HepG2 (cell line): ENCODE results near the gene NAA38. TPM values are rescaled to one million over a fixed set of nuclear protein-coding genes. Genes with fewer than 3 reads are reported as not detected.
A peak's percentile ranks its signal among the peaks of the same experiment; 100 is the strongest.

Experiments
- ATAC-seq: fragments of 200-7000 bp; cut with Tn5 transposase; 3 replicates; pipeline ENCODE4 v1.9.1; 2020; ENCODE audit warnings: mild to moderate bottlenecking, moderate library complexity
- BruUV-seq: library from RNA; stranded (reverse); fragments of 400-500 nt; replicated peaks from 2 replicates; lab custom pipeline; 2021; lab: Mats Ljungman, UMichigan
- CTCF ChIA-PET: fragments of 300-600 bp; formaldehyde crosslinking; extraction: SDS; loops from one replicate; lab custom pipeline; 2021; ENCODE audit warnings: low total read pairs, inconsistent platforms, low intra/inter-chr PET ratio; lab: Yijun Ruan, JAX
- POLR2A ChIA-PET: fragments of 350-600 bp; sonication (Branson Sonifier 250); formaldehyde crosslinking; loops from one replicate; lab custom pipeline; 2020; ENCODE audit warnings: antibody characterized with exemption, inconsistent platforms; lab: Yijun Ruan, JAX
- DNase-seq: peaks from one replicate; pipeline ENCODE4 v3.0.0-alpha.2; 2015; ENCODE audit warnings: low spot score
- FAIRE-seq: peaks from 3 replicates; lab custom pipeline; 2011; peaks lifted over from hg19 to GRCh38; lab: Jason Lieb, UNC
- H2AFZ ChIP-seq: one replicate; pipeline ENCODE4 v1.6.1; 2011; ENCODE audit warnings: low read length, inconsistent platforms
- H3K27ac ChIP-seq: fragments of 300-600 bp; 3 replicates; pipeline ENCODE4 v1.8.0; 2011; ENCODE audit warnings: mixed run types, mild to moderate bottlenecking, mixed read lengths, low read length, inconsistent platforms; ENCODE audit not compliant: insufficient read depth; ENCODE audit errors: extremely low read length
- H3K27me3 ChIP-seq, 2 experiments: fragments of 200-600 bp in 1 of 2; 2 replicates in 1 of 2; 3 replicates in 1 of 2; pipeline versions ENCODE4 v1.6.0 to v1.8.0; 2011; ENCODE audit warnings: low read length in 2 of 2, mild to moderate bottlenecking in 2 of 2, moderate library complexity in 2 of 2, inconsistent platforms in 1 of 2; ENCODE audit not compliant: insufficient read depth in 2 of 2, control insufficient read depth in 1 of 2
- H3K36me3 ChIP-seq, 2 experiments: fragments of 200-600 bp in 1 of 2; replicated peaks in 1 of 2; 2 replicates in 1 of 2; 3 replicates in 1 of 2; pipeline versions ENCODE4 v1.5.1 to v1.8.0; 2011; ENCODE audit warnings: low read length in 2 of 2, inconsistent platforms in 1 of 2; ENCODE audit not compliant: insufficient read depth in 2 of 2, control insufficient read depth in 1 of 2
- H3K4me1 ChIP-seq: 2 replicates; pipeline ENCODE4 v1.5.1; 2012; ENCODE audit warnings: low read length, inconsistent platforms; ENCODE audit not compliant: insufficient read depth
- H3K4me2 ChIP-seq: 2 replicates; pipeline ENCODE4 v1.6.0; 2011; ENCODE audit warnings: low read depth, low read length, inconsistent platforms
- H3K4me3 ChIP-seq, 3 experiments: fragments of 200-600 bp in 1 of 3; sonication (generic), shearing (Covaris generic) in 1 of 3; replicated peaks in 1 of 3; 2 replicates each; pipeline ENCODE4 v1.5.1; 2011 to 2016; ENCODE audit warnings: low read length in 3 of 3, inconsistent platforms in 2 of 3, low read depth in 2 of 3, mild to moderate bottlenecking in 2 of 3, control low read depth in 1 of 3, mixed read lengths in 1 of 3; ENCODE audit not compliant: insufficient read depth in 1 of 3
- H3K79me2 ChIP-seq: one replicate; pipeline ENCODE4 v1.6.1; 2011; ENCODE audit warnings: low read length, inconsistent platforms; ENCODE audit not compliant: insufficient read depth
- H3K9ac ChIP-seq: 2 replicates; pipeline ENCODE4 v1.6.0; 2011; ENCODE audit warnings: mild to moderate bottlenecking, low read depth, low read length, inconsistent platforms; ENCODE audit not compliant: insufficient read depth
- H3K9me3 ChIP-seq: 2 replicates; pipeline ENCODE4 v1.5.1; 2012; ENCODE audit warnings: mild to moderate bottlenecking, low read length
- H4K20me1 ChIP-seq: 2 replicates; pipeline ENCODE4 v1.6.0; 2011; ENCODE audit warnings: inconsistent platforms, mild to moderate bottlenecking, low read length, moderate library complexity; ENCODE audit not compliant: insufficient read depth
- AGO2 ChIP-seq: fragments of 200-400 bp; formaldehyde crosslinking; optimal IDR thresholded peaks from 2 replicates; pipeline ENCODE3; 2017; ENCODE audit warnings: mild to moderate bottlenecking, low read depth, low read length, moderate library complexity
- CHD4 ChIP-seq: fragments of 200-600 bp; sonication (generic); IDR thresholded peaks from 2 replicates; pipeline ENCODE4 v1.7.0; 2017; ENCODE audit warnings: mild to moderate bottlenecking, low read length, borderline replicate concordance
- HMG20B ChIP-seq: conservative IDR thresholded peaks from 2 replicates; pipeline ENCODE4 v1.6.1; 2016; ENCODE audit warnings: missing genetic modification reagents, missing compliant biosample characterization
- MTF1 ChIP-seq: sonication (generic); formaldehyde crosslinking; IDR thresholded peaks from 2 replicates; pipeline ENCODE4 v1.5.0; 2020; ENCODE audit warnings: missing genetic modification reagents
- SP1 ChIP-seq, 2 experiments: fragments of 450-650 bp in 1 of 2; sonication (generic) in 1 of 2; formaldehyde crosslinking in 1 of 2; IDR thresholded peaks; 2 replicates each; pipeline versions ENCODE4 v1.4.0 to v1.6.1; 2016 to 2020; ENCODE audit warnings: missing genetic modification reagents in 1 of 2
- TCF7 ChIP-seq: sonication (generic); IDR thresholded peaks from 2 replicates; pipeline ENCODE4 v1.6.1; 2016; ENCODE audit warnings: antibody characterized with exemption, low read depth
- XBP1 ChIP-seq: sonication (generic); formaldehyde crosslinking; IDR thresholded peaks from 2 replicates; pipeline ENCODE4 v1.5.0; 2020; ENCODE audit warnings: missing genetic modification reagents
- XRCC5 ChIP-seq: fragments of 200-400 bp; formaldehyde crosslinking; optimal IDR thresholded peaks from 2 replicates; pipeline ENCODE3; 2017; ENCODE audit warnings: mild to moderate bottlenecking, low read length
- ZNF629 ChIP-seq: sonication (generic); formaldehyde crosslinking; conservative IDR thresholded peaks from 2 replicates; pipeline ENCODE4 v1.5.0; 2020; ENCODE audit warnings: missing genetic modification reagents
- WGBS: methylation state at CpG from one replicate; pipeline ENCODE4 v1.1.6; 2017; ENCODE audit warnings: low lambda C conversion rate; 5-methylcytosine and 5-hydroxymethylcytosine counted together
- in situ Hi-C: cut with HindIII; loops from 2 replicates; pipeline ENCODE4 v1.10.0; 2017; ENCODE audit warnings: low pct_unique_long_range_greater_than_20kb; ENCODE audit not compliant: extremely low pct_ligation_motif_present
- intact Hi-C: fragments of 100-400 bp; cut with micrococcal nuclease; formaldehyde crosslinking; loops from one replicate; pipeline ENCODE4 v1.10.0; 2022; ENCODE audit not compliant: unreplicated experiment
- polyA plus RNA-seq, 8 experiments: library from polyadenylated mRNA; depleted of rRNA in 3 of 8; stranded (reverse) in 7 of 8; unstranded in 1 of 8; fragments of >200 nt; fragmentation: Illumina TruSeq in 4 of 8; extraction: Trizol in 4 of 8; gene quantifications; 2 replicates each; pipeline versions ENCODE4 v1.2.1 to v1.2.3, GENCODE V29; 2011 to 2016; ENCODE audit warnings: low read depth in 4 of 8, missing spikeins in 1 of 8, mixed read lengths in 1 of 8; ENCODE audit not compliant: insufficient read depth in 1 of 8
- total RNA-seq, 5 experiments: library from RNA; depleted of rRNA; stranded (reverse); fragments of >200 nt; fragmentation: Illumina TruSeq; extraction: Trizol; gene quantifications; 2 replicates each; pipeline ENCODE4 v1.2.3, GENCODE V29; 2016; ENCODE audit warnings: low read depth in 1 of 5
- TF ChIP-seq, protein P1 (sequence below): sonication (generic); formaldehyde crosslinking; IDR thresholded peaks from 2 replicates; pipeline ENCODE4 v1.8.1; 2023; ENCODE audit warnings: mild to moderate bottlenecking, missing genetic modification reagents, borderline replicate concordance
- TF ChIP-seq, protein P2 (sequence below): sonication (generic); formaldehyde crosslinking; IDR thresholded peaks from 2 replicates; pipeline ENCODE4 v1.8.0; 2022; ENCODE audit warnings: mild to moderate bottlenecking, missing genetic modification reagents, moderate library complexity

Gene NAA38
- total and polyA plus RNA-seq, 2 of the 13 experiments (the other 11 are each of a cell fraction or from before 2014, with no cell fraction given) = 46.9 to 91.6 TPM

DNA sequence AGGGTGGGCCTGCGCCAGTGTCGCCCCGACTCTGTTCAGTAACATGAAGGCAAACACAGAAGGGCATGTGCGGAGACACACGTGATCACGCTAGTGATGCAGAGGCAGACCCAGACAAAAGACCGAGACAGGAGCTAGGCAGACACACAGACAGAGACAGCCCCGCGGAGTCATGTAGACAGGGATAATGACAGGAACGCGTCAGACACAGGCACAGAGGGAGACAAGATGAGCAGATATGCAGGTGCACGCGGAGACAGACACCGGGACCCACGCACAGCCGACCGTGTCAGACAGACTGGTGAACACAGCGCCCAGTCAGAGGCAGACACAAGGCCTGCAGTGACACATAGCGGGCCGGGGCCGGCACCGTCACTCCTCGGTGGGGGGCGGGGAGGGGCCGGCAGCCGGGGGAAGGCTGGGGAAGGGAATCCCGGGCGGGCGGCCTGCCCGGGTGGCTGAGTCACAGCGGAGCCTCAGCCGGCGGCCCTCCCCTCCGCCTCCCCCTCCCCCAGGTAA, 15.9 kb downstream of the NAA38 start (continued):
- TF ChIP-seq SP1 (IDR thresholded peaks at IDR 0.05) (no peak), SP1 (CRISPR knock-in tag; IDR thresholded peaks at IDR 0.05) (no peak; the same call in 1 of the 2 replicates), TCF7 (no peak), XRCC5 (no peak), HMG20B (CRISPR knock-in tag) (no peak), MTF1 (CRISPR knock-in tag) (no peak), XBP1 (CRISPR knock-in tag) (no peak)
- TF ChIP-seq, protein P1, sequence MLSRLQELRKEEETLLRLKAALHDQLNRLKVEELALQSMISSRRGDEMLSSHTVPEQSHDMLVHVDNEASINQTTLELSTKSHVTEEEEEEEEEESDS (CRISPR knock-in tag) = no peak

DNA sequence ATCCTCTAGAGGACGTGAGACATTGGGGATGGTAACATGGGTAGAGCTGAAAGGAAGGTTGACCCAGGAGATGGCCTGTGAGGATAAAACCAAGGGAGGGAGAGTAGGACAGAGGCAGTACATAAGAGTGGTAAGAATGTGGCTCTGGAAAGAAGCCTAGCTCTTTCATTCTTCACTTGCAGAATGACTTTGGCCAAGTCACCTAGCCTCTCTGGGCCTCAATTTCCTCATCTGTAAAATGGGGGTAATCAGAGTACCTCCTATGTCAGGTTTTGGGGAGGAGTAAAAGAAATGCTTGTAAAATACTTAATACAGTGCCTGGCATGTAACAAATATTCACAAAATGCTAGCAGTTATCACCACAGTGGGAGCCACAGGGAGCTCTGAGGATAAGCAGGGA, 16.5 kb downstream of the NAA38 start:
- H3K9me3 ChIP-seq = no peaks in the 10 kb centered on the region
- 65% methylated on average over 1 of the region's 1 CpG for WGBS
- peak overlapping the region; percentile 83 to 95 (median 86) for H3K4me3 ChIP-seq
- peaks cover 5 to 10% of the 10 kb centered on the region in 2 experiments; a peak in 3 of 5 replicates for H3K36me3 ChIP-seq
- in situ Hi-C loops = loop anchor here (10.0 kb wide), 1 partner anchor 266 kb away; the partner anchor contains the start of gene CD68
- peaks cover 49% of the 10 kb centered on the region for H3K4me1 ChIP-seq
- TF ChIP-seq AGO2 (no peak), CHD4 (0 out of 2 replicates have a peak, but pooled peaks have one; percentile 36), ZNF629 (peak; percentile 85)
- TF ChIP-seq, protein P2, sequence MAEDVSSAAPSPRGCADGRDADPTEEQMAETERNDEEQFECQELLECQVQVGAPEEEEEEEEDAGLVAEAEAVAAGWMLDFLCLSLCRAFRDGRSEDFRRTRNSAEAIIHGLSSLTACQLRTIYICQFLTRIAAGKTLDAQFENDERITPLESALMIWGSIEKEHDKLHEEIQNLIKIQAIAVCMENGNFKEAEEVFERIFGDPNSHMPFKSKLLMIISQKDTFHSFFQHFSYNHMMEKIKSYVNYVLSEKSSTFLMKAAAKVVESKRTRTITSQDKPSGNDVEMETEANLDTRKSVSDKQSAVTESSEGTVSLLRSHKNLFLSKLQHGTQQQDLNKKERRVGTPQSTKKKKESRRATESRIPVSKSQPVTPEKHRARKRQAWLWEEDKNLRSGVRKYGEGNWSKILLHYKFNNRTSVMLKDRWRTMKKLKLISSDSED (CRISPR knock-in tag) = peak; percentile 35; the same call in 1 of the 2 replicates
- ChIA-PET POLR2A (interaction anchor here (6.1 to 6.4 kb wide), 2 partner anchors 7 to 16 kb away, joined by 95 to 159 read pairs; partner anchors contain the start of genes CYB5D1, KDM6B, NAA38 and TMEM88), CTCF (no interaction called here)
- H3K27ac ChIP-seq = peak overlapping the region; percentile 97
- DNase-seq (no peak), ATAC-seq (no peak), FAIRE-seq (no peak)
- no peak overlapping the region for H2AFZ ChIP-seq
- peak overlapping the region; percentile 96 for H3K9ac ChIP-seq
- BruUV-seq = TSS peak; percentile 21
- peaks cover 61% of the 10 kb centered on the region for H3K79me2 ChIP-seq
- peaks cover 0 to 3% of the 10 kb centered on the region in 2 experiments; a peak in 1 of 5 replicates for H3K27me3 ChIP-seq
- H4K20me1 ChIP-seq = peaks cover 26% of the 10 kb centered on the region
- intact Hi-C loops = loop anchor here (5.0 kb wide), 1 partner anchor 201 kb away; no protein-coding TSS in a partner anchor
- peak overlapping the region; percentile 96 for H3K4me2 ChIP-seq
